BLaER1 (cell line): ENCODE results near the gene SPATA25.
A peak's percentile ranks its signal among the peaks of the same experiment; 100 is the strongest.
"Not testable (repeated sequence)": the region's sequence is repeated elsewhere in the genome, so short reads cannot be mapped to it uniquely, and the experiment has no call there.

Experiments used
- H3K27ac ChIP-seq: shearing (Covaris generic); formaldehyde crosslinking; 2 replicates; pipeline ENCODE4 v1.8.1; 2022
- H3K27me3 ChIP-seq: shearing (Covaris generic); formaldehyde crosslinking; 2 replicates; pipeline ENCODE4 v1.8.1; 2022
- H3K36me3 ChIP-seq: shearing (Covaris generic); formaldehyde crosslinking; 2 replicates; pipeline ENCODE4 v1.8.1; 2022
- H3K4me1 ChIP-seq: shearing (Covaris generic); formaldehyde crosslinking; 2 replicates; pipeline ENCODE4 v1.8.1; 2022
- H3K4me2 ChIP-seq: shearing (Covaris generic); formaldehyde crosslinking; 2 replicates; pipeline ENCODE4 v1.8.1; 2022
- H3K4me3 ChIP-seq: shearing (Covaris generic); formaldehyde crosslinking; 2 replicates; pipeline ENCODE4 v1.8.1; 2022
- H3K9ac ChIP-seq: shearing (Covaris generic); formaldehyde crosslinking; 2 replicates; pipeline ENCODE4 v1.8.1; 2022
- H3K9me3 ChIP-seq: shearing (Covaris generic); formaldehyde crosslinking; 2 replicates; pipeline ENCODE4 v1.8.1; 2022
- H4K20me1 ChIP-seq: shearing (Covaris generic); formaldehyde crosslinking; 2 replicates; pipeline ENCODE4 v1.8.1; 2022
- Cebpa-rat ChIP-seq: shearing (Covaris generic); IDR thresholded peaks from 2 replicates; pipeline ENCODE4 v1.8.1; 2022

SPATA25 gene

DNA sequence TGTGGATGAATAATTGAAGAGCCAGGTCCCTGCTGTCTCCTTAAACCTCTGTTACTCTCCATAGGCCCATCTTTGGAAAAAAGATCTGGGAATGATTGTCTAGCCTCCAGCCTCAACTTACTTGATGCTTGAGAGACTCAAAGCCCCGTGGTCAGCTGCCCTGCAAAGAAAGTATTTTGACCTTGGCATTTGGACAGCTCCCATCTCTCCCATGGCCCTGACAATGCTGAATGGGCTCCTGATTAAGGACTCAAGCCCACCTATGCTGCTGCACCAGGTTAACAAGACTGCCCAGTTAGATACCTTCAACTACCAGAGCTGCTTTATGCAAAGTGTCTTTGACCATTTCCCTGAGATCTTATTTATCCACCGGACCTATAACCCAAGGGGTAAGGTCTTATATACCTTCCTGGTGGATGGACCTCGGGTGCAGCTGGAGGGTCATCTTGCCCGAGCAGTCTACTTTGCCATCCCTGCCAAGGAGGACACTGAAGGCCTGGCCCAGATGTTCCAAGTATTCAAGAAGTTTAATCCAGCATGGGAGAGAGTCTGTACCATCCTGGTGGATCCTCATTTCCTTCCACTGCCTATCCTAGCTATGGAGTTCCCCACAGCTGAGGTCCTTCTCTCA, 4.8 kb downstream of the SPATA25 start:
- Histone ChIP-seq H3K4me3 (no peak overlapping the region), H3K4me2 (no peak overlapping the region; the same call in 1 of the 2 replicates), H3K4me1 (peaks cover 28% of the 10 kb centered on the region), H3K36me3 (peaks cover 80% of the 10 kb centered on the region), H3K9me3 (no peaks in the 10 kb centered on the region), H3K27me3 (no peaks in the 10 kb centered on the region), H3K27ac (no peak overlapping the region), H4K20me1 (peaks cover 43% of the 10 kb centered on the region), H3K9ac (0 out of 2 replicates have a peak overlapping the region, but pooled peaks have one; percentile 14)
- no peak for TF ChIP-seq Cebpa-rat

DNA sequence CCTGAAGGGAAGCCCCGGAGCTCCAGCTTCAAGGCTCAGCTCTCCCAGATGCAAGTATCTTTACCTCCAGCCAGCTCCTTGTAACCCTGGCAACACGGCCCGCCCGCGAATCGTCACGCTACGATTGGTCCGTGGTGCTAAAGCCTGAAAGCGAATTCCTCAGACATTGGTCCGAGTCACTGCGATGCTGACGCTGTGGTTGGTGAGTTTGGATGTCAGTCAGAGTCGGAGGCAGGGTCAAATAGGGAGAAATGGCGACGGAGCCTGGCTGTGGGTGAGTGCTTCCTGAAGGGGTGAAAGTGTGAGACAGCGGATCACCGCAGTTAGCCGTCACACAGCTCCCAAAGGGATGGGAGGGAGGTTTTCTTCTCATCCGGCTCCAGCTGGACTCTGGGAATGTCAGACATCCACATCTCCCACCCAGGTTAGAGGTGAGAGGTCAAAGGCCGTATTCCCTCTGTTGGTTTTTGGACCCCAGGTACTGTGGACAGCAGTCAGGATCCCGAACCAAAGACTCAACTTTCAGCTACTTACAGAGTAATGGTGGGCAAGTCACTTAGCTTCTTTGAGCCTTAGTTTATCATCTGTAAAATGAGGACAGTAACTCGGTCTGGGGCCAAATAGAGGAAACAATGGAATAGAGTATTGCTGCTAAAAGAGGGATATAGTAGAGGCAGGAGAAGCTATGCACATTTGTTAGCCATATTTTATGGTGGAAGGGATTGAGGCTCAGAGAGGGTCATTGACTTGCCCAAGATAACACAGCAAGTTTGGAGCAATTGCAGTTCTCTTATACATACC, 6.2 kb downstream of the SPATA25 start, which contains the start of gene ZSWIM1:
TSS of gene ZSWIM1 (plus strand) at position 240 of the 801 bp plus-strand sequence. CDS start 1,366 bp downstream, outside the sequence.
- Histone ChIP-seq H3K36me3 (peaks cover 80% of the 10 kb centered on the region), H3K27ac (peak within 1 kb of the TSS; percentile 84)

GRCh38 chr20:45878076-45878761, 9.2 kb downstream of the SPATA25 start:
- Histone ChIP-seq H3K4me2 (no peak overlapping the region), H3K4me1 (peaks cover 18% of the 10 kb centered on the region), H3K9me3 (no peaks in the 10 kb centered on the region), H3K4me3 (no peak overlapping the region), H3K9ac (no peak overlapping the region), H3K27ac (no peak overlapping the region), H3K27me3 (no peaks in the 10 kb centered on the region), H4K20me1 (peaks cover 21% of the 10 kb centered on the region; the same call in 1 of the 2 replicates), H3K36me3 (peaks cover 51% of the 10 kb centered on the region)
- no peak for TF ChIP-seq Cebpa-rat

More for the DNA sequence above, 6.2 kb downstream of the SPATA25 start, which contains the start of gene ZSWIM1:
- Histone ChIP-seq H3K4me3 (peak within 1 kb of the TSS; percentile 73), H3K4me2 (peak within 1 kb of the TSS; percentile 88), H3K4me1 (peaks cover 28% of the 10 kb centered on the region), H4K20me1 (peaks cover 39% of the 10 kb centered on the region), H3K27me3 (no peaks in the 10 kb centered on the region), H3K9ac (peak within 1 kb of the TSS; percentile 84), H3K9me3 (no peaks in the 10 kb centered on the region)
- no peak for TF ChIP-seq Cebpa-rat

DNA sequence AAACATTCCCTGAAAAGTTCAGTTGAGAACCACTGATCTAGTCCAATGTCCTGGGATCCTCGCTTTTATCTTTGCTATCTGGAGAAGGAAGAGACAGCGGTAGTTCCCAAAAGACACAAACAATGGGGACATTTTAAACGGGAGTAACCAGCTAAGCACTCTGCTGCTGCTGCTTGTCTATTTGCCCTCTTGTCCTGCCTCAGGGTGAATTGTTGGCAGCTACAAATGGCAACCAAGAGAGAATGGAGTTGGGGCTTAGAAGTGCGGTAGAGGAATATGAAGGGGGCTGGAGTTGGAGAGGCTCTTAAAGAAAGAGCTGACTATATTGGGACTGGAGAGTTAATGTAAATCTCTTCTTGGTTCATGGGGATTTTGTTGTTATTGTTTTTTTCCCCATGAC, 12.8 kb downstream of the SPATA25 start:
- peaks cover 44% of the 10 kb centered on the region for H3K36me3 ChIP-seq
- no peak for TF ChIP-seq Cebpa-rat
- no peaks in the 10 kb centered on the region for H3K4me1 ChIP-seq
- H4K20me1 ChIP-seq = 0 out of 2 replicates have a peak, but pooled peaks cover 11% of the 10 kb centered on the region
- H3K4me2 ChIP-seq = no peak overlapping the region
- no peak overlapping the region for H3K27ac ChIP-seq
- H3K4me3 ChIP-seq = no peak overlapping the region
- no peaks in the 10 kb centered on the region for H3K27me3 ChIP-seq
- H3K9me3 ChIP-seq = no peaks in the 10 kb centered on the region
- no peak overlapping the region for H3K9ac ChIP-seq

DNA sequence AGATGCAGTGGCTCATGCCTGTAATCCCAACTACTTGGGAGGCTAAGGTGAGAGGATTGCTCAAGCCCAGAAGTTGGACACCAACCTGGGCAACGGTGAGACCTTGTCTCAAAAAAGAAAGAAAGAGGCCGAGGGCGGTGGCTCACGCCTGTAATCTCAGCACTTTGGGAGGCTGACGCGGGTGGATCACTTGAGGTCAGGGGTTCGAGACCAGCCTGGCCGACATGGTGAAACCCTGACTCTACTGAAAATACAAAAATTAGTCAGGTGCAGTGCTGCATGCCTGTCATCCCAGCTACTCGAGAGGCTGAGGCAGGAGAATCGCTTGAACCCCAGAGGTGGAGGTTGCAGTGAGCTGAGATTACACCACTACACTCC, 13.3 kb downstream of the SPATA25 start:
- not testable (repeated sequence) for H3K27me3 ChIP-seq

GRCh38 chr20:45873409-45874103, 13.9 kb downstream of the SPATA25 start:
- H3K27me3 ChIP-seq = no peaks in the 10 kb centered on the region
- H3K4me1 ChIP-seq = no peaks in the 10 kb centered on the region
- TF ChIP-seq Cebpa-rat = no peak
- H3K36me3 ChIP-seq = peaks cover 39% of the 10 kb centered on the region
- H4K20me1 ChIP-seq = 0 out of 2 replicates have a peak, but pooled peaks cover 11% of the 10 kb centered on the region
- H3K4me3 ChIP-seq = no peak overlapping the region
- no peaks in the 10 kb centered on the region for H3K9me3 ChIP-seq
- H3K27ac ChIP-seq = no peak overlapping the region
- H3K4me2 ChIP-seq = no peak overlapping the region
- no peak overlapping the region for H3K9ac ChIP-seq

More for the DNA sequence above, 13.3 kb downstream of the SPATA25 start:
- H3K4me1 ChIP-seq, H3K4me3 ChIP-seq, H3K27ac ChIP-seq, H3K4me2 ChIP-seq, H3K9me3 ChIP-seq, H3K9ac ChIP-seq: not testable (repeated sequence)
- 0 out of 2 replicates have a peak, but pooled peaks cover 11% of the 10 kb centered on the region for H4K20me1 ChIP-seq
- H3K36me3 ChIP-seq = peaks cover 44% of the 10 kb centered on the region

DNA sequence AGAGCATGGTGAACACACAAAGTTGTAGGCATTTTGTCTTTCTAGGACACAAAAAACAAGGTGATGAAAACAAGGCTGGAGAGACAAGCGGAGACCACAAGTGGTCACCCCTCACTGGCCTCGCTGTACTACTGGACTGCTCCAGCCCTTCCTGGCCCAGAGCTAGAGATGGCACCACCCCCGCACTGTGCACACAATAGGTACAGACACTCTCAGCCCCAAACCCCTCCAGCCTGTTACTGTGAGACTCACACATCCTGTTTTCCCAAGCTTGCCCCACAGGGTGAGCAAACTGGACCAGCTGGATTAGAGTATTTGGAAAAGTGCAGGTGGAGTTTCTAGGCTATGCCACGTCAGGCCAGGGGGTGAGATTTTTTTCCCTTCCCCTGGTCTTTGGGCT, 14.8 kb downstream of the SPATA25 start:
- Histone ChIP-seq H3K4me2 (no peak overlapping the region), H3K27me3 (no peaks in the 10 kb centered on the region), H3K27ac (no peak overlapping the region), H3K36me3 (peaks cover 30% of the 10 kb centered on the region), H3K4me1 (no peaks in the 10 kb centered on the region), H4K20me1 (0 out of 2 replicates have a peak, but pooled peaks cover 2% of the 10 kb centered on the region), H3K9ac (no peak overlapping the region), H3K9me3 (no peaks in the 10 kb centered on the region), H3K4me3 (no peak overlapping the region)
- no peak for TF ChIP-seq Cebpa-rat

- no peak overlapping the region for H3K4me3 ChIP-seq
- H3K27me3 ChIP-seq = no peaks in the 10 kb centered on the region
- no peak overlapping the region for H3K27ac ChIP-seq
- H3K4me2 ChIP-seq = no peak overlapping the region
- no peaks in the 10 kb centered on the region for H3K9me3 ChIP-seq
- TF ChIP-seq Cebpa-rat = no peak
- peaks cover 13% of the 10 kb centered on the region; the same call in 1 of the 2 replicates for H3K36me3 ChIP-seq
- 0 out of 2 replicates have a peak, but pooled peaks cover 11% of the 10 kb centered on the region for H4K20me1 ChIP-seq
- no peak overlapping the region for H3K9ac ChIP-seq
- H3K4me1 ChIP-seq = no peaks in the 10 kb centered on the region
These were observed 19.6 kb downstream of the SPATA25 start for GRCh38 chr20:45867819-45868176.

GRCh38 chr20:45867136-45867818, 20.1 kb downstream of the SPATA25 start:
- no peaks in the 10 kb centered on the region for H3K4me1 ChIP-seq
- no peak overlapping the region for H3K4me3 ChIP-seq
- H3K9me3 ChIP-seq = no peaks in the 10 kb centered on the region
- peaks cover 8% of the 10 kb centered on the region; the same call in 1 of the 2 replicates for H3K36me3 ChIP-seq
- H3K9ac ChIP-seq = no peak overlapping the region
- no peak overlapping the region for H3K27ac ChIP-seq
- H4K20me1 ChIP-seq = 0 out of 2 replicates have a peak, but pooled peaks cover 11% of the 10 kb centered on the region
- H3K27me3 ChIP-seq = no peaks in the 10 kb centered on the region
- H3K4me2 ChIP-seq = no peak overlapping the region
- no peak for TF ChIP-seq Cebpa-rat
